NT2/D1 (cell line): ENCODE data around the gene SLC2A14.

ENCODE experiments used
- SUZ12 ChIP-seq: IDR thresholded peaks from 2 replicates; pipeline ENCODE4 v1.6.1; 2011; ENCODE audit not compliant: insufficient read length, insufficient read depth; ENCODE audit errors: extremely low read depth
- YY1 ChIP-seq: IDR thresholded peaks from 2 replicates; pipeline ENCODE4 v1.6.1; 2011; ENCODE audit not compliant: insufficient read length, insufficient read depth

DNA sequence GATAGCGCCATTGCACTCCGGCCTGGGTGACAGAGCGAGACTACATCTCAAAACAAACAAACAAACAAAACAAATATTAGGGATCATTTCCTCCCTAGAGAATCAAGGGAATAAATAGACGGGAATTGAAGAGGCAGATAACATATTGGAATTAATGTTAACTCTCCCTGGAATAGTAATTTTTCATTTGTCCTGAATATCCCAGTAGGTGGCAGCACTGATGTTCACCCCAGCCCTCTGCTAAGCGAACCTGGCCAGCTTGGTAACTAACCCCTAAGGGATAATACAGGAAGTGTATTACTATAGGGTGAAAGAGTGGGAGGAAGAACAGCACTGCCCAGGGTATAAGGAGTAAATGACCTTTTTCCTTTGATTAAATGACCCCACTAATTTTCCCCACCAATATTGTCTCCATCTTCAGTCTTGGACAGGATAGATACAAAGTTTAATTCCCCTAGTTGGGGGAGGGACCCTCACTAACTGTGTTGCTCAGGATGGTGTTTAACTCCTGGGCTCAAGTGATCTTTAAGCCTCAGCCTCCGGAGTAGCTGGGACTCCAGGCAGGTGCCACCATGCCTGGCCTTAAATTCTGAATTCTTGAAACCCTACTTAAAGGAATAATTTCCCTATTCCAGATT, 40.5 kb downstream of the SLC2A14 start:
- TF ChIP-seq YY1: no peak
- TF ChIP-seq SUZ12: no peak
